IMR-90 (cell line): ENCODE data around the gene BTBD17.

ENCODE experiments used
- BHLHE40 ChIP-seq: fragments of 150-350 bp; IDR thresholded peaks from 2 replicates; pipeline ENCODE4 v1.6.1; 2016; ENCODE audit warnings: mild to moderate bottlenecking, low read depth, low read length
- CEBPB ChIP-seq: IDR thresholded peaks from 2 replicates; pipeline ENCODE4 v1.6.1; 2012; ENCODE audit warnings: low read depth, low read length, improper control_type of control experiment
- FOS ChIP-seq: fragments of 150-350 bp; IDR thresholded peaks from 2 replicates; pipeline ENCODE4 v1.6.1; 2016; ENCODE audit warnings: low read depth, low read length
- MAFK ChIP-seq: IDR thresholded peaks from 2 replicates; pipeline ENCODE4 v1.6.1; 2012; ENCODE audit warnings: low read depth, low read length, improper control_type of control experiment
- MXI1 ChIP-seq: IDR thresholded peaks from 2 replicates; pipeline ENCODE4 v1.6.1; 2012; ENCODE audit warnings: low read depth, mild to moderate bottlenecking, low read length, moderate library complexity, borderline replicate concordance
- POLR2A ChIP-seq: IDR thresholded peaks from 2 replicates; pipeline ENCODE4 v1.6.1; 2012; ENCODE audit warnings: mild to moderate bottlenecking, low read depth, low read length
- RAD21 ChIP-seq: IDR thresholded peaks from 2 replicates; pipeline ENCODE4 v1.6.1; 2012; ENCODE audit warnings: low read length, improper control_type of control experiment
- RCOR1 ChIP-seq: IDR thresholded peaks from 2 replicates; pipeline ENCODE4 v1.6.1; 2012; ENCODE audit warnings: mild to moderate bottlenecking, low read length, improper control_type of control experiment; ENCODE audit not compliant: insufficient replicate concordance
- RFX5 ChIP-seq: IDR thresholded peaks from 2 replicates; pipeline ENCODE4 v1.8.0; 2012; ENCODE audit warnings: low read depth, mild to moderate bottlenecking, low read length, moderate library complexity
- SMC3 ChIP-seq: fragments of 150-350 bp; IDR thresholded peaks from 2 replicates; pipeline ENCODE4 v1.6.1; 2016; ENCODE audit warnings: low read depth, mild to moderate bottlenecking, antibody characterized with exemption, low read length, moderate library complexity
- USF2 ChIP-seq: fragments of 150-350 bp; IDR thresholded peaks from 2 replicates; pipeline ENCODE4 v1.6.1; 2017; ENCODE audit warnings: mild to moderate bottlenecking, antibody characterized with exemption, low read length, low read depth
- TF ChIP-seq, protein P1 (sequence below): conservative IDR thresholded peaks from 2 replicates; pipeline ENCODE4 v1.5.1; 2012; ENCODE audit warnings: mild to moderate bottlenecking, low read depth, low read length, improper control_type of control experiment

GRCh38 chr17:74372426-74372825 lies 10.8 kb upstream of the BTBD17 start:
- TF ChIP-seq POLR2A (no peak), RAD21 (no peak), FOS (no peak), RFX5 (no peak), CEBPB (no peak), SMC3 (no peak), MAFK (no peak), USF2 (no peak), MXI1 (no peak), RCOR1 (no peak), BHLHE40 (no peak)
- TF ChIP-seq, protein P1, sequence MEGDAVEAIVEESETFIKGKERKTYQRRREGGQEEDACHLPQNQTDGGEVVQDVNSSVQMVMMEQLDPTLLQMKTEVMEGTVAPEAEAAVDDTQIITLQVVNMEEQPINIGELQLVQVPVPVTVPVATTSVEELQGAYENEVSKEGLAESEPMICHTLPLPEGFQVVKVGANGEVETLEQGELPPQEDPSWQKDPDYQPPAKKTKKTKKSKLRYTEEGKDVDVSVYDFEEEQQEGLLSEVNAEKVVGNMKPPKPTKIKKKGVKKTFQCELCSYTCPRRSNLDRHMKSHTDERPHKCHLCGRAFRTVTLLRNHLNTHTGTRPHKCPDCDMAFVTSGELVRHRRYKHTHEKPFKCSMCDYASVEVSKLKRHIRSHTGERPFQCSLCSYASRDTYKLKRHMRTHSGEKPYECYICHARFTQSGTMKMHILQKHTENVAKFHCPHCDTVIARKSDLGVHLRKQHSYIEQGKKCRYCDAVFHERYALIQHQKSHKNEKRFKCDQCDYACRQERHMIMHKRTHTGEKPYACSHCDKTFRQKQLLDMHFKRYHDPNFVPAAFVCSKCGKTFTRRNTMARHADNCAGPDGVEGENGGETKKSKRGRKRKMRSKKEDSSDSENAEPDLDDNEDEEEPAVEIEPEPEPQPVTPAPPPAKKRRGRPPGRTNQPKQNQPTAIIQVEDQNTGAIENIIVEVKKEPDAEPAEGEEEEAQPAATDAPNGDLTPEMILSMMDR = no peak
